Prostate gland (tissue), 2 donors: ENCODE data around the gene CDR2. TPM values are rescaled to one million over a fixed set of nuclear protein-coding genes. Genes with fewer than 3 reads are reported as not detected.
A peak's percentile ranks its signal among the peaks of the same experiment; 100 is the strongest.

Experiments
- DNase-seq: peaks from one replicate; pipeline ENCODE4 v3.0.0-alpha.2; 2019; ENCODE audit warnings: low spot score
- H3K27ac ChIP-seq, 2 donors: fragments of 200-600 bp; sonication (generic); 2 replicates each; pipeline ENCODE4 v1.5.1; 2017 to 2019
- H3K27me3 ChIP-seq: fragments of 200-600 bp; sonication (generic); replicated peaks from 2 replicates; pipeline ENCODE4 v1.5.1; 2019; ENCODE audit not compliant: insufficient read depth
- H3K36me3 ChIP-seq, 2 donors: fragments of 200-600 bp; sonication (generic); 1 replicate in 1 of 2; 2 replicates in 1 of 2; pipeline versions ENCODE4 v1.5.1 to v1.8.1; 2017 to 2019
- H3K4me1 ChIP-seq: fragments of 200-600 bp; sonication (generic); replicated peaks from 2 replicates; pipeline ENCODE4 v1.5.1; 2019
- H3K4me3 ChIP-seq, 2 donors: fragments of 200-600 bp; sonication (generic); 2 replicates each; pipeline ENCODE4 v1.5.1; 2017 to 2019
- H3K9me3 ChIP-seq: fragments of 200-600 bp; sonication (generic); 2 replicates; pipeline ENCODE4 v1.5.1; 2017
- POLR2A ChIP-seq: fragments of 450-650 bp; IDR thresholded peaks from one replicate; pipeline ENCODE4 v1.6.1; 2016; ENCODE audit warnings: antibody characterized with exemption, mild to moderate bottlenecking
- POLR2AphosphoS5 ChIP-seq: sonication (generic); formaldehyde crosslinking; IDR thresholded peaks from one replicate; pipeline ENCODE4 v1.6.1; 2017; ENCODE audit warnings: antibody characterized with exemption
- WGBS: methylation state at CpG from one replicate; pipeline ENCODE4 v1.1.5; 2018; 5-methylcytosine and 5-hydroxymethylcytosine counted together
- intact Hi-C: fragments of 100-400 bp; cut with DNase I; formaldehyde crosslinking; loops from one replicate; pipeline ENCODE4 v1.14.2; 2022
- total RNA-seq, 2 donors: library from RNA; depleted of rRNA; stranded (reverse); fragments of >200 nt; gene quantifications; one replicate each; pipeline ENCODE4 v1.1.0, GENCODE V29; 2016
- TF ChIP-seq, protein P1 (sequence below), 4 experiments: fragments of 200-600 bp in 2 of 4; fragments of 450-650 bp in 2 of 4; sonication (generic) in 2 of 4; IDR thresholded peaks; 1 replicate in 3 of 4; 2 replicates in 1 of 4; pipeline ENCODE4 v1.5.1; 2016 to 2019; ENCODE audit warnings: antibody characterized with exemption in 4 of 4, mild to moderate bottlenecking in 2 of 4, moderate library complexity in 2 of 4

Gene CDR2
- total RNA-seq, 2 donors from 2014 or later, result 24.5 to 31.9 TPM

DNA sequence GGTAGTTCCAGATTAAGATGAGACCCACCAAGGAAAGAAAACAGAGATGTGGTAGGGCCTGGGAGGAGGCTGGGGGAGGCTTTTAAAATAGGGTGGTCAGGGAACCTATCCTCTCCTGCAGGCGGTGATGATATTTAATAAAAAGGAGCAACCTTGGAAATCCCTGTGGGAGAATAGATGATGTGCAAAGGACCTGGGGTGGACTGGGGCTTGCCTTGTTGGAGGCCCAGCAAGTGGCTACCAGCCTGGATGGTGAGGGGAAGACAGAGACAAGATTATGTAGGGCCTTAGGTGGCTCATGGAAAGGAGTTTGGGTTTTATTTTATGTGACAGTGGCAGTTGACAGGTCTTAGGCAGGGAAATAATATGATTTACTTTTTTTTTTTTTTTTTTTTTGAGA is 75.4 kb downstream of the CDR2 start:
- intact Hi-C loops, result loop anchor here (5.0 kb wide), 1 partner anchor 292 kb away; the partner anchor contains the start of gene MOSMO
- no peak for DNase-seq
- no peak overlapping the region for H3K4me3 ChIP-seq
- H3K9me3 ChIP-seq, result no peaks in the 10 kb centered on the region
- WGBS, result 95% methylated on average over 1 of the region's 1 CpG
- TF ChIP-seq POLR2AphosphoS5, result no peak
- H3K27me3 ChIP-seq, result no peaks in the 10 kb centered on the region
- H3K4me1 ChIP-seq, result peaks cover 5% of the 10 kb centered on the region
- H3K36me3 ChIP-seq, result no peaks in the 10 kb centered on the region
- H3K27ac ChIP-seq, result peak overlapping the region; percentile 92 to 96

DNA sequence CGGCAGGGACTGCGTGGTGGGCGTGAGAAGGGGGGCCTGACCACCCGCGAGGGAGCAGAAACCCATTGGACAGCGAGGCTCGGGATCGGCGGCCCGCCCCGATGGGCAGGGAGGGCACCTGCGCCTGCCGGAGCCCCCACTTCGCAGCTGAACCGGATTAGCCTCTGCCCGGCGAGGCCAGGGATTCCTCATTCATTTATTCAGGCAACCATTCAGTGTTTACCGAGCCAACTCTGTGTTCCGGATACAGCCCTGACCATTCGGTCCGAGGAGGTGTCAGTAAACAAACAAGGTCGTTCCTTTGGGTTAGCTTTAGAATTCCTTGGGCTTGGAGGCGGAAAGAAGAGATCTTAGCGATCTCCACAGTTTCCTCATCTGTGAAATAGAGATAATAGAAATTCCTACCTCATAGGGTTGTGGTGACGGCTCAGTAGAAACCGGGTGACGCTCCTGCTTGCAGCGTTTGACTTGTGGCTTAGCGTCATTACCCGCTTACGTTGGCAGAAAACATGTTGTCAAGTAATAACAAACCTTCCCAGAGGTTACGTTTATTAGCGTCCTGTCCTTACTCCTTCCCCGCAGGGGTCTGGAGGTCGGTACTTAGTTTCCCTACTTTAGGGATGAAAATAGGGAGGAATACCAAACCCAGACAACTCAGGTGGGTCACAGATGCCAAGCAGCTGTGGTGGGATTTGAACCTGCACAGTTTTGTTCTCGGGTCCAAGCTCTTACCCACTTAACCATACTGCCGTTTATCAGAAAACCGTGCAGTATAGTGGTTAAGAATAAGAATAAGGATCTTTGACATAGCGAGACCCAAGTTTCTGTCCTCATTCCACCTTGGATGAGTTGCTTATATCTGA is 76.3 kb downstream of the CDR2 start:
- intact Hi-C loops, result loop anchor here (2.0 to 5.0 kb wide), 2 partner anchors 103 to 291 kb away; partner anchors contain the start of gene MOSMO
- peak overlapping the region; percentile 78 to 91 for H3K4me3 ChIP-seq
- no peaks in the 10 kb centered on the region for H3K27me3 ChIP-seq
- under 1% methylated on average over 36 of the region's 39 CpGs for WGBS
- H3K36me3 ChIP-seq, result no peaks in the 10 kb centered on the region
- no peak for TF ChIP-seq POLR2AphosphoS5
- TF ChIP-seq POLR2A, result no peak
- DNase-seq, result peak; percentile 51
- no peaks in the 10 kb centered on the region for H3K9me3 ChIP-seq
- H3K4me1 ChIP-seq, result peaks cover 5% of the 10 kb centered on the region
- H3K27ac ChIP-seq, result peak overlapping the region; percentile 92 to 96

DNA sequence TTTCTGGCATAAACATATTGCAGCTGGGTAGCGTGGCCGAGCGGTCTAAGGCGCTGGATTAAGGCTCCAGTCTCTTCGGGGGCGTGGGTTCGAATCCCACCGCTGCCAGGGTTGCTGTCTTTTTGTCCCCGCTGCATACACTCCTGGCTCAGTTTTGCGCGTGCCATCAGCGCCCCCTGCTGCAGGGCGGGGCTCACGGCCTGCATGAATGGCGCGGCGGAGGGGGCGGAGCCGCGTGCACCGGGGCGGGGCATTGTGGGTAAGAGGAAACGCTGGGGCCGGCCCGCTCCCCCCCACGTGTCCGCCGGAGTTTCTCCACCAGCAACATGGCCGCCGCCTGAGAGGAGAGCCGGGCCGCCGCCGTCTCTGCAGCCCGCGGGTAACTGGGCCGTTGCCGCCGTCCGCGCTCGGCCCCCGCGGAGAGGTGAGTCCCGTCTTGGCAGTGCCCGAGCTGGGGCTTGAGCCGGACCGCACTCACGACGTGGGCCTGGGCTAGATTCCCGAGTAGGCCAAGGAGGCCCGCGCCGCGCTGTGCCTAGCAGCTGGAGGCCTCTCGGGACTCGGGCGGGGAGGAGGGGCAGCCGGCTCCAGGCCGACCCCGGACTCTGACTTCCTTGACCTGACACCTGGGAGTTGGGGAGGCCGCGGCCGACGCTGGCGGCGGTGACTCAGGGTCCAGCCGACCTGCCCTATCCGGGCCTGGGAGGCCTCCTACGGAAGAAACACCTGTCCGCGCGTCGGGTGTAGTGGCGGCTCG is 77.1 kb downstream of the CDR2 start, which contains the start of gene POLR3E:
Gene POLR3E (plus strand): TSS at position 296 of the 757 bp plus-strand sequence. CDS start 5,560 bp downstream, outside the sequence.
- H3K27me3 ChIP-seq, result no peaks in the 10 kb centered on the region
- peaks cover 5% of the 10 kb centered on the region for H3K4me1 ChIP-seq
- H3K36me3 ChIP-seq, result no peaks in the 10 kb centered on the region
- under 1% methylated on average over 42 of the region's 76 CpGs for WGBS
- peak within 1 kb of the TSS; percentile 92 to 96 for H3K27ac ChIP-seq
- TF ChIP-seq POLR2A (peak; percentile 73), POLR2AphosphoS5 (peak; percentile 95)
- TF ChIP-seq, protein P1, sequence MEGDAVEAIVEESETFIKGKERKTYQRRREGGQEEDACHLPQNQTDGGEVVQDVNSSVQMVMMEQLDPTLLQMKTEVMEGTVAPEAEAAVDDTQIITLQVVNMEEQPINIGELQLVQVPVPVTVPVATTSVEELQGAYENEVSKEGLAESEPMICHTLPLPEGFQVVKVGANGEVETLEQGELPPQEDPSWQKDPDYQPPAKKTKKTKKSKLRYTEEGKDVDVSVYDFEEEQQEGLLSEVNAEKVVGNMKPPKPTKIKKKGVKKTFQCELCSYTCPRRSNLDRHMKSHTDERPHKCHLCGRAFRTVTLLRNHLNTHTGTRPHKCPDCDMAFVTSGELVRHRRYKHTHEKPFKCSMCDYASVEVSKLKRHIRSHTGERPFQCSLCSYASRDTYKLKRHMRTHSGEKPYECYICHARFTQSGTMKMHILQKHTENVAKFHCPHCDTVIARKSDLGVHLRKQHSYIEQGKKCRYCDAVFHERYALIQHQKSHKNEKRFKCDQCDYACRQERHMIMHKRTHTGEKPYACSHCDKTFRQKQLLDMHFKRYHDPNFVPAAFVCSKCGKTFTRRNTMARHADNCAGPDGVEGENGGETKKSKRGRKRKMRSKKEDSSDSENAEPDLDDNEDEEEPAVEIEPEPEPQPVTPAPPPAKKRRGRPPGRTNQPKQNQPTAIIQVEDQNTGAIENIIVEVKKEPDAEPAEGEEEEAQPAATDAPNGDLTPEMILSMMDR (IDR thresholded peaks at IDR 0.05), result peak; percentile 95 to 100 (median 99)
- DNase-seq, result peak; percentile 99
- peak within 1 kb of the TSS; percentile 78 to 91 for H3K4me3 ChIP-seq
- intact Hi-C loops, result loop anchor here (2.0 to 5.0 kb wide), 2 partner anchors 102 to 290 kb away; partner anchors contain the start of gene MOSMO
- no peaks in the 10 kb centered on the region for H3K9me3 ChIP-seq

DNA sequence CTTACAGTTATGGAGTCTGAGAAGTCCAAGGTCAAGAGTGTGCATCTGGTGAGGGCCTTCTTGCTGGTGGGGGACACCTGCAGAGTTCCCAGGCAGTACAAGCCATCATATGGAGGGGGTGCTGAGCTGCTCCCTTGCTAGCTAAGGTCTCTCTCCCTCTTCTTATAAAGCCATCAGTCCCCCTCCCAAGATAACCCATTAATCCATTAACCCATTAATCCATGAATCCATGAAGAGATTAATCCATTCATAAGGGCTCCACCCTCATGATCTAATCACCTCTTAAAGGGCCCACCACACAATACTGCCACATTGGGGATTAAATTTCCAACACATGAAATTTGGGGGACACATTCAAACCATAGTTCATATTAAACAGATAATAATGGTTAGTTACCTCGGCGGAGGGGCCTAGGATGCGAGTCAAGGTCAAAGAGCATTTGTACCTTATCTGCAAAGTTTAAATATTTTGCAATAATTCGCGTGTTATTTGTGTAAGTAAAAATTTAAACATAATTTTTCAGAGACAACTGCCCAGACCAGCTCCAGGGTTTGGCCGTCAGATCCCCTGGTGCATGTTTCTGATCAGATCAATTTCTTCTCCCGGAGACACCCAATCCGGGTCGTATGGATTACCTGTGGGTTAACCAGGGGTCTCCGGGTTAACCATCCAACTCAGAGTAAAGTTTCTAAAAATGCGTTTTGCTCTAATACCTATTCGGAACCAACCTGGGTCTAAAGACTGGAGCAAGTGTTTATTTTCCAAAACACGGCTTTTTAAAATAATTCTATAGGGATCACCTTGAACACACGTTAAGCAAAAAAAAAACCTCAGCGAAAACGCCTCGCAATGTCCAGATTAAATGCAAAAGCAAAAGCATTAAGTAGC is 78.0 kb downstream of the CDR2 start:
- H3K36me3 ChIP-seq, result no peaks in the 10 kb centered on the region
- 2% methylated on average over 17 of the region's 17 CpGs for WGBS
- TF ChIP-seq POLR2AphosphoS5 (no peak), POLR2A (no peak)
- TF ChIP-seq, protein P1 (IDR thresholded peaks at IDR 0.05), result no peak
- no peaks in the 10 kb centered on the region for H3K9me3 ChIP-seq
- no peaks in the 10 kb centered on the region for H3K27me3 ChIP-seq
- intact Hi-C loops, result loop anchor here (2.0 to 5.0 kb wide), 2 partner anchors 102 to 289 kb away; partner anchors contain the start of gene MOSMO
- peaks cover 5% of the 10 kb centered on the region for H3K4me1 ChIP-seq
- peak overlapping the region; percentile 56 to 92 for H3K27ac ChIP-seq
- peak overlapping the region; percentile 37 to 91 for H3K4me3 ChIP-seq
- DNase-seq, result no peak

Other genes starting within 250 kb of the CDR2 start
- gene SDR42E2, start 212.1 kb downstream of the CDR2 start, total RNA-seq, result not detected
- 10 to 100 TPM; 58.2 to 75.1 TPM for gene EEF2K, start 168.3 kb downstream of the CDR2 start, total RNA-seq
- 10 to 100 TPM; 52.3 to 61.7 TPM for gene POLR3E, start 77.2 kb downstream of the CDR2 start, total RNA-seq
- 100 to 1,000 TPM in 1 of 2 donors, 10 to 100 TPM in 1; 68.6 to 216 TPM for gene NPIPB5, start 136.3 kb upstream of the CDR2 start, total RNA-seq